HL-60 (cell line): ENCODE results near the gene GEN1.

Experiments used
- GABPA ChIP-seq: IDR thresholded peaks from 2 replicates; pipeline ENCODE4 v1.6.1; 2012; ENCODE audit warnings: low read depth
- TF ChIP-seq, protein P1 (sequence below): IDR thresholded peaks from one replicate; pipeline ENCODE4 v1.5.1; 2011; ENCODE audit warnings: low read length, control low read depth, inconsistent platforms; ENCODE audit not compliant: insufficient read depth

GRCh38 chr2:17827316-17827715, 73.4 kb downstream of the GEN1 start:
- TF ChIP-seq, protein P1, sequence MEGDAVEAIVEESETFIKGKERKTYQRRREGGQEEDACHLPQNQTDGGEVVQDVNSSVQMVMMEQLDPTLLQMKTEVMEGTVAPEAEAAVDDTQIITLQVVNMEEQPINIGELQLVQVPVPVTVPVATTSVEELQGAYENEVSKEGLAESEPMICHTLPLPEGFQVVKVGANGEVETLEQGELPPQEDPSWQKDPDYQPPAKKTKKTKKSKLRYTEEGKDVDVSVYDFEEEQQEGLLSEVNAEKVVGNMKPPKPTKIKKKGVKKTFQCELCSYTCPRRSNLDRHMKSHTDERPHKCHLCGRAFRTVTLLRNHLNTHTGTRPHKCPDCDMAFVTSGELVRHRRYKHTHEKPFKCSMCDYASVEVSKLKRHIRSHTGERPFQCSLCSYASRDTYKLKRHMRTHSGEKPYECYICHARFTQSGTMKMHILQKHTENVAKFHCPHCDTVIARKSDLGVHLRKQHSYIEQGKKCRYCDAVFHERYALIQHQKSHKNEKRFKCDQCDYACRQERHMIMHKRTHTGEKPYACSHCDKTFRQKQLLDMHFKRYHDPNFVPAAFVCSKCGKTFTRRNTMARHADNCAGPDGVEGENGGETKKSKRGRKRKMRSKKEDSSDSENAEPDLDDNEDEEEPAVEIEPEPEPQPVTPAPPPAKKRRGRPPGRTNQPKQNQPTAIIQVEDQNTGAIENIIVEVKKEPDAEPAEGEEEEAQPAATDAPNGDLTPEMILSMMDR, result no peak
- no peak for TF ChIP-seq GABPA
